IPS DF 4.7 (cell line): ENCODE results near the gene GSX2.
"Not testable (repeated sequence)": the region's sequence is repeated elsewhere in the genome, so short reads cannot be mapped to it uniquely, and the experiment has no call there.

Source experiments
- DNase-seq: peaks from one replicate; pipeline ENCODE4 v3.0.0-alpha.2; 2013; ENCODE audit warnings: low spot score; ENCODE audit errors: extremely low read depth

Gene GSX2

GRCh38 chr4:54102531-54103106 is 2.7 kb downstream of the GSX2 start:
- DNase-seq = no peak

GRCh38 chr4:54103190-54103574 is 3.2 kb downstream of the GSX2 start:
- no peak for DNase-seq

GRCh38 chr4:54104907-54105306 is 4.9 kb downstream of the GSX2 start:
- no peak for DNase-seq

- no peak for DNase-seq
Observed at GRCh38 chr4:54107951-54108748, 8.2 kb downstream of the GSX2 start.

- no peak for DNase-seq
Observed at GRCh38 chr4:54109241-54110018, 9.5 kb downstream of the GSX2 start.

- DNase-seq = no peak
Observed at GRCh38 chr4:54110019-54110416, 10.1 kb downstream of the GSX2 start.

GRCh38 chr4:54113206-54113605 is 13.2 kb downstream of the GSX2 start:
- DNase-seq = not testable (repeated sequence)

GRCh38 chr4:54116246-54116645 is 16.3 kb downstream of the GSX2 start:
- DNase-seq = not testable (repeated sequence)

- no peak for DNase-seq
Observed at GRCh38 chr4:54118850-54119589, 19.1 kb downstream of the GSX2 start.

GRCh38 chr4:54120518-54120917 is 20.6 kb downstream of the GSX2 start:
- DNase-seq = no peak

- DNase-seq = no peak
Observed at GRCh38 chr4:54127660-54128059, 27.7 kb downstream of the GSX2 start.

GRCh38 chr4:54128694-54129093 is 28.7 kb downstream of the GSX2 start:
- DNase-seq = not testable (repeated sequence)

- no peak for DNase-seq
Observed at GRCh38 chr4:54139332-54139731, 39.4 kb downstream of the GSX2 start.

GRCh38 chr4:54140287-54140686 is 40.3 kb downstream of the GSX2 start:
- no peak for DNase-seq

- no peak for DNase-seq
Observed at GRCh38 chr4:54144199-54144598, 44.2 kb downstream of the GSX2 start.

- no peak for DNase-seq
Observed at GRCh38 chr4:54144661-54145171, 44.8 kb downstream of the GSX2 start.

- no peak for DNase-seq
Observed at GRCh38 chr4:54146139-54146538, 46.2 kb downstream of the GSX2 start.

GRCh38 chr4:54149323-54149722 is 49.4 kb downstream of the GSX2 start:
- no peak for DNase-seq
